OCI-LY1 (cell line): ENCODE results near the gene EFCC1.

Experiments used
- EZH2 ChIP-seq: fragments of 200-600 bp; sonication (generic), shearing (Covaris generic); IDR thresholded peaks from 2 replicates; pipeline ENCODE4 v1.8.0; 2017; ENCODE audit warnings: borderline replicate concordance, mixed run types, mild to moderate bottlenecking, antibody characterized with exemption, low read length, moderate library complexity, mixed read lengths
- TF ChIP-seq, protein P1 (sequence below): fragments of 200-600 bp; sonication (generic), shearing (Covaris generic); IDR thresholded peaks from 2 replicates; pipeline ENCODE4 v1.5.1; 2017; ENCODE audit warnings: mild to moderate bottlenecking, antibody characterized with exemption, low read length, moderate library complexity, mixed read lengths

DNA sequence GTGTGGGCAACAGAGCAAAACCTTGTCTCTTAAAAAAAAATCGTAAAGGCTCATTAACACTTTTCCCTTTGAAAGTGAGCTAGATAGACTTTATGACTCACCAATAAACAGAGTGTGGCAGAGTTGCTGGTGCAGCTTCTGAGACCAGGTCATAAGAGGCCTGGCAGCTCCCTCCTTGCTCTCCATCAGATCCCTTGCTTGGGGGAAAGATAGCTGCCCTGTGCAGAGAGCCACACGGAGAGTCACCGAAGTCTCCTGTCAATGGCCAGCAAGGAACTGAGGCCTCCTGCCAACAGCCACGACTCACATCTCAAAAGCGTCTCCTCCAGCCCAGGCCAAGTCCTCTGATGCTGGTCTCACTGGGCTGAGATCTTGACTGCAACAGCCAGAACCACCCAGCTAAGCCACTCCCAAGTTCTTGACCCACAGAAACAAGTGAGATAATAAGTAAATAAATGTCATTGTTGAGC, 50.8 kb downstream of the EFCC1 start:
- TF ChIP-seq, protein P1, sequence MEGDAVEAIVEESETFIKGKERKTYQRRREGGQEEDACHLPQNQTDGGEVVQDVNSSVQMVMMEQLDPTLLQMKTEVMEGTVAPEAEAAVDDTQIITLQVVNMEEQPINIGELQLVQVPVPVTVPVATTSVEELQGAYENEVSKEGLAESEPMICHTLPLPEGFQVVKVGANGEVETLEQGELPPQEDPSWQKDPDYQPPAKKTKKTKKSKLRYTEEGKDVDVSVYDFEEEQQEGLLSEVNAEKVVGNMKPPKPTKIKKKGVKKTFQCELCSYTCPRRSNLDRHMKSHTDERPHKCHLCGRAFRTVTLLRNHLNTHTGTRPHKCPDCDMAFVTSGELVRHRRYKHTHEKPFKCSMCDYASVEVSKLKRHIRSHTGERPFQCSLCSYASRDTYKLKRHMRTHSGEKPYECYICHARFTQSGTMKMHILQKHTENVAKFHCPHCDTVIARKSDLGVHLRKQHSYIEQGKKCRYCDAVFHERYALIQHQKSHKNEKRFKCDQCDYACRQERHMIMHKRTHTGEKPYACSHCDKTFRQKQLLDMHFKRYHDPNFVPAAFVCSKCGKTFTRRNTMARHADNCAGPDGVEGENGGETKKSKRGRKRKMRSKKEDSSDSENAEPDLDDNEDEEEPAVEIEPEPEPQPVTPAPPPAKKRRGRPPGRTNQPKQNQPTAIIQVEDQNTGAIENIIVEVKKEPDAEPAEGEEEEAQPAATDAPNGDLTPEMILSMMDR, result no peak
- no peak for TF ChIP-seq EZH2
